ENCODE measurements around the gene TRAFD1.

DNA sequence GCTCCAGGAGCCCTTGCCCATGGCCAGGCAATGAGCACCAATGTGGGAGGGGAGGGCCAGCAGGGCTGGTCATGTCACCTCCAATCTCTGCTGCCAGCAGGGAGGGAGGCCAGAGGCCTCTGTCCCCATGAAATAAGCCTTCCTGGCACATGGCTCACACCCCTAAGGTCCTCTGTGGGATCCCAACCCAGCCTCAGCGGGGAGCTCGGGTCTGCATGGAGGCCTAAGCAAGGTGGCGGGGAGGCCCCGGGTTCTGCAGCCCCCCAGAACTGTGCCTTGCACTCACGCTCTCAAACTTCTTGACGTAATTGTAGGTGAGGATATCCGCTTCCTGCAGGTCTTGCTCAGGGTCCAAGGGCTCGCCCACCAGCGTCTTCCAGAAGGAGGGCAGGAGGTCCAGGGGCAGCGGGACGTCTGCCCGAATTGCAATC, 41.7 kb downstream of the TRAFD1 start:
- TF ChIP-seq, protein P1, sequence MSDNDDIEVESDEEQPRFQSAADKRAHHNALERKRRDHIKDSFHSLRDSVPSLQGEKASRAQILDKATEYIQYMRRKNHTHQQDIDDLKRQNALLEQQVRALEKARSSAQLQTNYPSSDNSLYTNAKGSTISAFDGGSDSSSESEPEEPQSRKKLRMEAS (IDR thresholded peaks at IDR 0.05): no peak
- TF ChIP-seq, protein P2, sequence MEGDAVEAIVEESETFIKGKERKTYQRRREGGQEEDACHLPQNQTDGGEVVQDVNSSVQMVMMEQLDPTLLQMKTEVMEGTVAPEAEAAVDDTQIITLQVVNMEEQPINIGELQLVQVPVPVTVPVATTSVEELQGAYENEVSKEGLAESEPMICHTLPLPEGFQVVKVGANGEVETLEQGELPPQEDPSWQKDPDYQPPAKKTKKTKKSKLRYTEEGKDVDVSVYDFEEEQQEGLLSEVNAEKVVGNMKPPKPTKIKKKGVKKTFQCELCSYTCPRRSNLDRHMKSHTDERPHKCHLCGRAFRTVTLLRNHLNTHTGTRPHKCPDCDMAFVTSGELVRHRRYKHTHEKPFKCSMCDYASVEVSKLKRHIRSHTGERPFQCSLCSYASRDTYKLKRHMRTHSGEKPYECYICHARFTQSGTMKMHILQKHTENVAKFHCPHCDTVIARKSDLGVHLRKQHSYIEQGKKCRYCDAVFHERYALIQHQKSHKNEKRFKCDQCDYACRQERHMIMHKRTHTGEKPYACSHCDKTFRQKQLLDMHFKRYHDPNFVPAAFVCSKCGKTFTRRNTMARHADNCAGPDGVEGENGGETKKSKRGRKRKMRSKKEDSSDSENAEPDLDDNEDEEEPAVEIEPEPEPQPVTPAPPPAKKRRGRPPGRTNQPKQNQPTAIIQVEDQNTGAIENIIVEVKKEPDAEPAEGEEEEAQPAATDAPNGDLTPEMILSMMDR (IDR thresholded peaks at IDR 0.05 in 2 of 3, conservative IDR thresholded peaks at IDR 0.05 in 1 of 3; ENCODE audit: borderline replicate concordance in 1 of 3, insufficient read depth in 1 of 3, low read depth in 2 of 3, low read length in 2 of 3): no peak
- no peak for TF ChIP-seq POLR2A (IDR thresholded peaks at IDR 0.05; ENCODE audit: borderline replicate concordance, extremely low read depth, insufficient read depth, insufficient read length)
- TF ChIP-seq ZFX (IDR thresholded peaks at IDR 0.05): no peak
- no peak for TF ChIP-seq CEBPB (IDR thresholded peaks at IDR 0.05; ENCODE audit: low read depth)

Data from HCT116 (cell line).